ENCODE measurements around the gene NT5DC2. TPM values are rescaled to one million over a fixed set of nuclear protein-coding genes. Genes with fewer than 3 reads are reported as not detected.

The NT5DC2 gene
- total RNA-seq, 1 donor from 2014 or later: 39.7 TPM

- H3K27ac ChIP-seq: peak overlapping the region; percentile 14
- ATAC-seq: peak; percentile 91
Observed at GRCh38 chr3:52544937-52545336, 11.3 kb upstream of the NT5DC2 start.

GRCh38 chr3:52541050-52541449, 7.4 kb upstream of the NT5DC2 start:
- ATAC-seq (no peak), DNase-seq (no peak)
- Histone ChIP-seq H3K4me3 (no peak overlapping the region), H3K27ac (no peak overlapping the region), H3K36me3 (peaks cover 42% of the 10 kb centered on the region), H3K4me1 (peaks cover 29% of the 10 kb centered on the region), H3K9me3 (no peaks in the 10 kb centered on the region), H3K27me3 (no peaks in the 10 kb centered on the region)
- intact Hi-C loops (cut with DNase I): no loop called here
- no peak for TF ChIP-seq CTCF (IDR thresholded peaks at IDR 0.05)

More at GRCh38 chr3:52544937-52545336, 11.3 kb upstream of the NT5DC2 start:
- H3K4me1 ChIP-seq: peaks cover 2% of the 10 kb centered on the region
- no peaks in the 10 kb centered on the region for H3K27me3 ChIP-seq
- no peak overlapping the region for H3K4me3 ChIP-seq
- intact Hi-C loops (cut with DNase I): no loop called here
- TF ChIP-seq CTCF (IDR thresholded peaks at IDR 0.05): no peak
- DNase-seq: peak; percentile 69
- peaks cover 79% of the 10 kb centered on the region for H3K36me3 ChIP-seq
- no peaks in the 10 kb centered on the region for H3K9me3 ChIP-seq

- H3K27ac ChIP-seq: no peak overlapping the region
- H3K27me3 ChIP-seq: no peaks in the 10 kb centered on the region
- peak overlapping the region; percentile 4 for H3K4me3 ChIP-seq
- H3K4me1 ChIP-seq: peaks cover 38% of the 10 kb centered on the region
- TF ChIP-seq CTCF (IDR thresholded peaks at IDR 0.05): no peak
- peaks cover 28% of the 10 kb centered on the region for H3K36me3 ChIP-seq
- ATAC-seq: no peak
- DNase-seq: no peak
- intact Hi-C loops (cut with DNase I): no loop called here
- no peaks in the 10 kb centered on the region for H3K9me3 ChIP-seq
Observed at GRCh38 chr3:52539010-52539653, 5.5 kb upstream of the NT5DC2 start.

GRCh38 chr3:52537726-52538421, 4.2 kb upstream of the NT5DC2 start:
- Histone ChIP-seq H3K27ac (peak overlapping the region; percentile 93), H3K9me3 (no peaks in the 10 kb centered on the region), H3K36me3 (peaks cover 16% of the 10 kb centered on the region), H3K4me3 (peak overlapping the region; percentile 89), H3K27me3 (no peaks in the 10 kb centered on the region), H3K4me1 (peaks cover 43% of the 10 kb centered on the region)
- ATAC-seq (no peak), DNase-seq (no peak)
- TF ChIP-seq CTCF (IDR thresholded peaks at IDR 0.05): no peak
- intact Hi-C loops (cut with DNase I): no loop called here

GRCh38 chr3:52537165-52537620, 3.5 kb upstream of the NT5DC2 start:
- no peaks in the 10 kb centered on the region for H3K27me3 ChIP-seq
- ATAC-seq: no peak
- H3K36me3 ChIP-seq: peaks cover 13% of the 10 kb centered on the region
- intact Hi-C loops (cut with DNase I): no loop called here
- H3K4me3 ChIP-seq: peak overlapping the region; percentile 89
- H3K9me3 ChIP-seq: no peaks in the 10 kb centered on the region
- no peak for TF ChIP-seq CTCF (IDR thresholded peaks at IDR 0.05)
- DNase-seq: no peak
- H3K27ac ChIP-seq: peak overlapping the region; percentile 93
- H3K4me1 ChIP-seq: peaks cover 50% of the 10 kb centered on the region

All from upper lobe of right lung (tissue), 1 donor.